Left ventricle myocardium inferior (tissue), 1 donor: ENCODE results near the gene SFMBT1. TPM values are rescaled to one million over a fixed set of nuclear protein-coding genes. Genes with fewer than 3 reads are reported as not detected.

Source experiments
- DNase-seq: peaks from one replicate; pipeline ENCODE4 v3.0.0-alpha.2; 2020
- H3K27ac ChIP-seq: fragments of 200-600 bp; replicated peaks from 2 replicates; pipeline ENCODE4 v1.8.0; 2021
- H3K27me3 ChIP-seq: fragments of 200-600 bp; 2 replicates; pipeline ENCODE4 v1.8.0; 2021; ENCODE audit warnings: low read depth
- H3K36me3 ChIP-seq: fragments of 200-600 bp; 2 replicates; pipeline ENCODE4 v1.8.0; 2021
- H3K4me1 ChIP-seq: fragments of 200-600 bp; 2 replicates; pipeline ENCODE4 v1.8.0; 2021
- H3K4me3 ChIP-seq: fragments of 200-600 bp; 2 replicates; pipeline ENCODE4 v1.8.0; 2021; ENCODE audit warnings: mild to moderate bottlenecking, moderate library complexity
- H3K9me3 ChIP-seq: fragments of 200-600 bp; replicated peaks from 2 replicates; pipeline ENCODE4 v1.8.0; 2021
- intact Hi-C: fragments of 100-400 bp; cut with micrococcal nuclease; formaldehyde crosslinking; loops from one replicate; pipeline ENCODE4 v1.11.0; 2022
- total RNA-seq: library from RNA; stranded (reverse); fragmentation: NEBNext Ultra II Directional; extraction: Animal tissue kit (Norgen Biotek cat#: 25700); gene quantifications from one replicate; pipeline ENCODE4 v1.2.1, GENCODE V29; 2021
- TF ChIP-seq, protein P1 (sequence below): fragments of 200-600 bp; IDR thresholded peaks from 2 replicates; pipeline ENCODE4 v1.8.0; 2021; ENCODE audit warnings: antibody characterized with exemption, mild to moderate bottlenecking, borderline replicate concordance
- donor health status: DM: no; HTN: yes; CAD: no; lungs with severe emphysema.

SFMBT1 gene
- total RNA-seq, 1 donor from 2014 or later: 15.9 TPM

DNA sequence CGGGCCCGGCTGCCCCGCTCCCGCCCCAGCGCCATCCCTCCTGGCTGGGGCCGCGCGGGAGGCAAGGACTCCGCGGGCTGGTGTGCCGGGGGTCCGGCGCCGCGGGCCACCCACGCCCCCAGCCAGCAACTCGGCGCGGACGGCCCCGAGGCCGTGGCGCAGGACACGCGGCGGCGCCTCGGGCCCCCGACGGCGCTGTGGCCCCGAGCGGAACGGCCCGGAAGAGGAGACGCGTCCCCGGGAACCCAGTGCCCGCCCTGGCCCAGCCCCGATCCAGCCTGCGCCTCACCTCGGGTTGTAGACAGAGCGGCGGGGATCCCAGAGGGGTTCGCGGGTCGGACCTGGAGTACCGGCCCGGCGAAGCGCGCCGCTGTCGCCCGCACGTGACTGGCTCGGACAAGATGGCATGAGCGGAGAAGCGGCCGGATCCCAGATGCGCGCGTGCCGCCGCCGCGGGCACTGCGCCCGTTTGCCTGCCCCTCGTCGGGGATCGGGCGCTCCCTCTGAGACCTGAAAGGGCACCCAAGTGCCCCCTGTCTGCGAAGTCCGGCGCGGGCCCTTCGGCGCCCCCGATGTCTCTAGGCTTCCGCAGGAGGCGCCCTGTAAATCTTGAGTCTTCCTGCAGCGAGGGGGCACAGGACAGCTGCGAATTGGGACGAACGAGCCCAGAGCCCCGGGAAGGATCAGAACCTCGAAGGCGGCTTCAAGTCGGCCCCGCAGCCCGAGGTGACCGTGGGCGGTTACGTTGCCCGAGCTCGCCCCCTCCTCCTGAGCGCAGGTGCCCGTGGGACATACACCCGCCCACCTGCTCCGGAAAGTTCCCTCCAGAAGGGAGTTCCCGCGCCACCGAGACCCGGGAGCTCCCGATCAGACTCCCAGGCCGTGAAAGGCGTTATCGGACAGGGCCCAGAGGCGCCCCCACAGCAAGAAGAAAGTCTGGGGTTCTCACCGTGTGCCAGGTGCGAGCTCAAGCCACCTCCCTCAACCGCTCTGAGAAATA lies 598 bp upstream of the SFMBT1 start:
- intact Hi-C loops: no loop called here
- Histone ChIP-seq H3K27me3 (no peaks in the 10 kb centered on the region), H3K27ac (peak overlapping the region; percentile 95), H3K36me3 (no peaks in the 10 kb centered on the region), H3K4me1 (peaks cover 38% of the 10 kb centered on the region), H3K9me3 (no peaks in the 10 kb centered on the region), H3K4me3 (peak overlapping the region; percentile 97)
- TF ChIP-seq, protein P1, sequence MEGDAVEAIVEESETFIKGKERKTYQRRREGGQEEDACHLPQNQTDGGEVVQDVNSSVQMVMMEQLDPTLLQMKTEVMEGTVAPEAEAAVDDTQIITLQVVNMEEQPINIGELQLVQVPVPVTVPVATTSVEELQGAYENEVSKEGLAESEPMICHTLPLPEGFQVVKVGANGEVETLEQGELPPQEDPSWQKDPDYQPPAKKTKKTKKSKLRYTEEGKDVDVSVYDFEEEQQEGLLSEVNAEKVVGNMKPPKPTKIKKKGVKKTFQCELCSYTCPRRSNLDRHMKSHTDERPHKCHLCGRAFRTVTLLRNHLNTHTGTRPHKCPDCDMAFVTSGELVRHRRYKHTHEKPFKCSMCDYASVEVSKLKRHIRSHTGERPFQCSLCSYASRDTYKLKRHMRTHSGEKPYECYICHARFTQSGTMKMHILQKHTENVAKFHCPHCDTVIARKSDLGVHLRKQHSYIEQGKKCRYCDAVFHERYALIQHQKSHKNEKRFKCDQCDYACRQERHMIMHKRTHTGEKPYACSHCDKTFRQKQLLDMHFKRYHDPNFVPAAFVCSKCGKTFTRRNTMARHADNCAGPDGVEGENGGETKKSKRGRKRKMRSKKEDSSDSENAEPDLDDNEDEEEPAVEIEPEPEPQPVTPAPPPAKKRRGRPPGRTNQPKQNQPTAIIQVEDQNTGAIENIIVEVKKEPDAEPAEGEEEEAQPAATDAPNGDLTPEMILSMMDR: peak; percentile 50
- peak; percentile 41 for DNase-seq

DNA sequence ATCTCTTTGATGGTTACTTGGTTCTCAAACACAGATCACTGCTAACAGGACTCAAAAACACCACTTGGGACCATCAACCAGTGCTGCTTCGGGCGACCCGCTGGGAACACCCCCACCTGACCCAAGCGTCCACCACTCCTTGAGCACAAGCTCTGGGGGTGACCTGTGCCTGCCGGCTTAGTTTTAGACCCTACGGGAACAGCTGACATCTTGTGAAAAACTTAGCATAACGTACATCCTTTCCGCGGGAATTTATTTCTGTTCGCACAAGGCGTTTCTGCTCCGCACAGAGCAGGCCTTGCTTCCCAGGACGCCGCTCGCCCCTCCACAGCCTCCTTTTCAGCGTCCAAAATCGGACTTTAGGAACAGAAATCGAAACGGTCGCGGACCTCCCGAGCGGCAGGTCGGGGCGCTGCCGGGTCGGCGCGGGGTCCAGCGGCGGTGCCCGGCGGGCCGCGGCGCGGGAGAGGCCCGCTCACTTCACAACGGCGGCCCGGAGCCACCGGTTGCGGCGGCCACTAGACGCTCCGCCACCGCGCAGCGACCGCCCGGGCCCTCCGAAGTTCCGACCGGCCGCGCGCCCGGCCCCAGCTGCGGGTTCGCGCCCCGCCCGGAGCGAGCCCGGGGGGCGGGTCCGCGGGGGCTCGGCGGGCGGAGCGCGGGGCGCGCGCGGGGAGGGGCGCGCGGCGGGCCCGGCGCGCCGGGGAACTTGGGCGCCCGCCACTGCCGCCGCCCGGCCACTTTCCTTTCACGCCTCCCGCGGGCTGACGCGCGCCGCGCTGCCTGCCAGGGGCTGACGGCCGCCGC lies 959 bp downstream of the SFMBT1 start:
- TF ChIP-seq, protein P1: no peak
- Histone ChIP-seq H3K27ac (peak overlapping the region; percentile 91), H3K4me1 (peaks cover 50% of the 10 kb centered on the region), H3K27me3 (no peaks in the 10 kb centered on the region), H3K9me3 (no peaks in the 10 kb centered on the region), H3K4me3 (peak overlapping the region; percentile 97), H3K36me3 (no peaks in the 10 kb centered on the region)
- DNase-seq: peak; percentile 66
- intact Hi-C loops: no loop called here

DNA sequence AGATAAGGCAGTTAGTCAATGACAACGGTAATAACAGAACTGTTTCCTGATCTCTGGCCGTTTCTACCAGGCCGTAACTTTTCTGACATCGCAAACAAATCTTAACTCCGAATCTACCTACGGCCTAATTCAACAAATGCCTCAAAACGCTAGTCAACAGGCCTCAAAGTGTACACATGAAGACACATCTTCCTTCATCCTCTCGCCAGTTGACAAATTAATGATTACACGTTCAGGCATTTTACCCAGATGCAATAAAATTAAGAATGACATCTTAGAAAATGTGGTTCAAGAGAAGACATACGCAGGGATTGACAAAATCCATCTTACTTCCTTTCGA lies 1.5 kb downstream of the SFMBT1 start:
- Histone ChIP-seq H3K9me3 (no peaks in the 10 kb centered on the region), H3K27ac (peak overlapping the region; percentile 91), H3K4me3 (peak overlapping the region; percentile 97), H3K36me3 (no peaks in the 10 kb centered on the region), H3K27me3 (no peaks in the 10 kb centered on the region), H3K4me1 (peaks cover 50% of the 10 kb centered on the region)
- TF ChIP-seq, protein P1: no peak
- intact Hi-C loops: no loop called here
- DNase-seq: no peak

DNA sequence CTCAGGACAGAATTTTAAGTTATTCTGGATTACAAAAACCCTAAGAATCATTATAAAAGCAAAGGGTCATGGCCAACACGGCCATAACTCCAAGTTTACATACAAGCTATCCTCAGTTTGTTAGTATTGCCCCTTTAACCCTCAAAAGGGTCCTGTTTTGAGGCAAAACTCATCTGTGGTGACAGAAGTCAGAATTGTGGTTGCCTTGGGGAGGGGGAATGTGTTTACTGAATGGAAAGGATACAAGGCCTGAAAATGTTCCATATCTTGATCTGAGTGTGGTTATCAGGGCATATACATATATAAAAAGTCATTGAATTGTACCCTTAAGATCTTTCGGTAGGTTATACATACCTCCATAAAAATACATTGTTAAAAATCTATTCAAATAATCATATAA lies 2.1 kb downstream of the SFMBT1 start:
- Histone ChIP-seq H3K4me3 (peak overlapping the region; percentile 97), H3K4me1 (peaks cover 50% of the 10 kb centered on the region), H3K27me3 (no peaks in the 10 kb centered on the region), H3K9me3 (no peaks in the 10 kb centered on the region), H3K27ac (no peak overlapping the region), H3K36me3 (no peaks in the 10 kb centered on the region)
- intact Hi-C loops: no loop called here
- no peak for DNase-seq
- TF ChIP-seq, protein P1: no peak

DNA sequence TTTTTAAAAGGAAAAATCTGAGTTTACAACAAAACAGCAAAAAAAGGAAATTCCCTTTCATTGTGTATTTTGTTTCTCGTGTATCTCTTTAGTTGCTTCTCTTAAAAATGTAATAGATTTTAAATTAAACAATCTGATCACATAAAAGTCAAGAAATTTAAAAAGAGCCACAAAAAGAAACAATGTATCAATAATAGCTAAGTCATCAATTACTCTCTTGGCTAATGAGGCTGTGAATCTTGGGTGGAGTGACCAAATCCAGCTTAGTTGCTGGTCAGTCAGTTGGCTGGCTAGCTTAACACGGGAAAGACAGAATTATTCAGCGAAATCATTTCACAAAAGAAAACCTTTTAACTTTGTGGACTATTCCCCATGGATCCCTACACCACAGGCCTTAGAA lies 3.2 kb downstream of the SFMBT1 start:
- H3K27ac ChIP-seq: no peak overlapping the region
- intact Hi-C loops: no loop called here
- H3K4me3 ChIP-seq: no peak overlapping the region
- no peaks in the 10 kb centered on the region for H3K9me3 ChIP-seq
- TF ChIP-seq, protein P1: no peak
- DNase-seq: no peak
- H3K4me1 ChIP-seq: peaks cover 50% of the 10 kb centered on the region
- no peaks in the 10 kb centered on the region for H3K27me3 ChIP-seq
- no peaks in the 10 kb centered on the region for H3K36me3 ChIP-seq
